Prostate gland (tissue), 2 donors: Measurements from ENCODE around the gene AQP12B.

Experiments used
- POLR2A ChIP-seq: fragments of 450-650 bp; IDR thresholded peaks from one replicate; pipeline ENCODE4 v1.6.1; 2016; ENCODE audit warnings: antibody characterized with exemption, mild to moderate bottlenecking
- POLR2AphosphoS5 ChIP-seq: sonication (generic); formaldehyde crosslinking; IDR thresholded peaks from one replicate; pipeline ENCODE4 v1.6.1; 2017; ENCODE audit warnings: antibody characterized with exemption
- TF ChIP-seq, protein P1 (sequence below), 4 experiments: fragments of 200-600 bp in 2 of 4; fragments of 450-650 bp in 2 of 4; sonication (generic) in 2 of 4; IDR thresholded peaks; 1 replicate in 3 of 4; 2 replicates in 1 of 4; pipeline ENCODE4 v1.5.1; 2016 to 2019; ENCODE audit warnings: antibody characterized with exemption in 4 of 4, mild to moderate bottlenecking in 2 of 4, moderate library complexity in 2 of 4

DNA sequence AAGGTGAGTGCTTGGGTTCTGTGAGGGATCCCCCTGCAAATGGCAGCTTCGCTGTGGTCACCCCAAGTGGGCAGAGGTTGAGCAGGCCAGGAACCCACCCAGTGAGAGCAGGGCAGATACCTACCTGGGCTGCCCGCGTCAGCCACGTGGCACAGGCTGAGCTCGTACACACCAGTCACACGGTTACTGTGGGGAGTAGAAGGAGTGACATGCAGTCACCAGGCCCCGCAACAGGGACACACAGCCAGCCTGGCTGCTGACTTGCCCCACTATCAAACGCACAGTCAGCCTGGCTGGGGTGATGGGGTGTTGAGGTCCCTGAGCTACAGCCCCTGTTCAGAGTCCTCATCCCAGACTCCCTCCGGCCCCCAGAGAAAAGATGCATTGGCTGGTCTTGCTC, 41.2 kb upstream of the AQP12B start:
- TF ChIP-seq, protein P1, sequence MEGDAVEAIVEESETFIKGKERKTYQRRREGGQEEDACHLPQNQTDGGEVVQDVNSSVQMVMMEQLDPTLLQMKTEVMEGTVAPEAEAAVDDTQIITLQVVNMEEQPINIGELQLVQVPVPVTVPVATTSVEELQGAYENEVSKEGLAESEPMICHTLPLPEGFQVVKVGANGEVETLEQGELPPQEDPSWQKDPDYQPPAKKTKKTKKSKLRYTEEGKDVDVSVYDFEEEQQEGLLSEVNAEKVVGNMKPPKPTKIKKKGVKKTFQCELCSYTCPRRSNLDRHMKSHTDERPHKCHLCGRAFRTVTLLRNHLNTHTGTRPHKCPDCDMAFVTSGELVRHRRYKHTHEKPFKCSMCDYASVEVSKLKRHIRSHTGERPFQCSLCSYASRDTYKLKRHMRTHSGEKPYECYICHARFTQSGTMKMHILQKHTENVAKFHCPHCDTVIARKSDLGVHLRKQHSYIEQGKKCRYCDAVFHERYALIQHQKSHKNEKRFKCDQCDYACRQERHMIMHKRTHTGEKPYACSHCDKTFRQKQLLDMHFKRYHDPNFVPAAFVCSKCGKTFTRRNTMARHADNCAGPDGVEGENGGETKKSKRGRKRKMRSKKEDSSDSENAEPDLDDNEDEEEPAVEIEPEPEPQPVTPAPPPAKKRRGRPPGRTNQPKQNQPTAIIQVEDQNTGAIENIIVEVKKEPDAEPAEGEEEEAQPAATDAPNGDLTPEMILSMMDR (IDR thresholded peaks at IDR 0.05): no peak
- TF ChIP-seq POLR2A (no peak), POLR2AphosphoS5 (no peak)
